H1 (cell line): ENCODE measurements around the gene SHROOM3. TPM values are rescaled to one million over a fixed set of nuclear protein-coding genes. Genes with fewer than 3 reads are reported as not detected.

Experiments
- CREB1 ChIP-seq: IDR thresholded peaks from 2 replicates; pipeline ENCODE4 v1.6.1; 2012; ENCODE audit warnings: inconsistent platforms
- SP2 ChIP-seq: IDR thresholded peaks from 2 replicates; pipeline ENCODE4 v1.6.1; 2012; ENCODE audit warnings: mild to moderate bottlenecking, low read length, inconsistent platforms
- polyA plus RNA-seq, 7 experiments: library from polyadenylated mRNA; depleted of rRNA in 3 of 7; stranded (reverse) in 5 of 7; unstranded in 2 of 7; fragments of >200 nt in 5 of 7; fragments of 200-250 nt in 2 of 7; gene quantifications; 1 replicate in 5 of 7; 2 replicates in 1 of 7; 4 replicates in 1 of 7; pipeline versions ENCODE4 v1.2.1 to v1.2.3, GENCODE V29; 2011 to 2013; ENCODE audit warnings: missing spikeins in 2 of 7, mixed read lengths in 2 of 7
- total RNA-seq: library from RNA; stranded (reverse); fragmentation: NEBNext Ultra II Directional; extraction: Animal tissue kit (Norgen Biotek cat#: 25700); gene quantifications from 2 replicates; pipeline ENCODE4 v1.2.1, GENCODE V29; 2021

The SHROOM3 gene
- total and polyA plus RNA-seq, 2 of the 8 experiments (the other 6 are each of a cell fraction or from before 2014, with no cell fraction given): 15.8 to 34.0 TPM

DNA sequence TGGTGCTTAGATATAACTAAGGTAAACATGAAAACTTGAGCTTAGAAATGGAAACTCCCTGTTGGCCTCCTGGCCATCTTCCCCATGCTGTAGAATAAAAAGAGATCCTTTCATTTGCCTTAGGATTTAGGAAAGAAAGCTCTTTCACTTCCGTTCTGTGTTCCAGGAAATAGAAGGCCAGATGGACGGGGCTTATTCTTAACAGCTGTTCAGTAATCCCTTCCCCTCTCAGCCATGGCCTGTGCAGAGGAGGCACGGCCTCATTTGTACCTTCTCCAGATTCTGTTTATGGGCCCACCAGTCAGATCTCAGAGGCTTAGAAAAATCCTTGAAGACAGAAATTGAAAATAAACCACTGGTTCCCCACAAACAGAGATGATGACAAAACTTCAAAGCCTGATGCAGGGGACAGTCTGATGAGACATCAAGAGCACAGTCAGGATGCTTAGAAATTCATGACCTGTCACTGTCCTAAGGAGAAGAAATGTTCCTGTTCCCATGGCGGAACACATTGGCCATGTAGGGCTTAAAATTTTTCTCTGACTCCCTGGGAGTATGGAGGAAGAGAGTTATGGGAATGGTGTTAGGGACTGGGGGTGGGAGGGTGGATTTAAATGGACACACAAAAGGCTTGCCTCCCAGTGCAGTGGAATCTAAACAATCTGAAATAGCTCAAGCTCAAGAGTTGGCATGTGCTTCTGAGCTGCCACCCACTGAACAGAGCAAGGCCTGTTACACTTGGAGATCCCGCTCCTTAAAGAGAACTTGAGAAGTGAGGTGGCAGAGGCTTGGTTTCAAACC, 274.1 kb downstream of the SHROOM3 start (continued):
- TF ChIP-seq CREB1 (no peak), SP2 (no peak)
